WI38 (cell line): ENCODE data around the gene NAV2.

ENCODE experiments used
- H3K4me3 ChIP-seq: 2 replicates; pipeline ENCODE4 v1.5.1; 2011; ENCODE audit warnings: low read depth, mild to moderate bottlenecking, control low read depth, low read length
- TF ChIP-seq, protein P1 (sequence below): IDR thresholded peaks from 2 replicates; pipeline ENCODE4 v1.5.1; 2012; ENCODE audit warnings: low read depth, mild to moderate bottlenecking, control low read depth, low read length

NAV2 gene

DNA sequence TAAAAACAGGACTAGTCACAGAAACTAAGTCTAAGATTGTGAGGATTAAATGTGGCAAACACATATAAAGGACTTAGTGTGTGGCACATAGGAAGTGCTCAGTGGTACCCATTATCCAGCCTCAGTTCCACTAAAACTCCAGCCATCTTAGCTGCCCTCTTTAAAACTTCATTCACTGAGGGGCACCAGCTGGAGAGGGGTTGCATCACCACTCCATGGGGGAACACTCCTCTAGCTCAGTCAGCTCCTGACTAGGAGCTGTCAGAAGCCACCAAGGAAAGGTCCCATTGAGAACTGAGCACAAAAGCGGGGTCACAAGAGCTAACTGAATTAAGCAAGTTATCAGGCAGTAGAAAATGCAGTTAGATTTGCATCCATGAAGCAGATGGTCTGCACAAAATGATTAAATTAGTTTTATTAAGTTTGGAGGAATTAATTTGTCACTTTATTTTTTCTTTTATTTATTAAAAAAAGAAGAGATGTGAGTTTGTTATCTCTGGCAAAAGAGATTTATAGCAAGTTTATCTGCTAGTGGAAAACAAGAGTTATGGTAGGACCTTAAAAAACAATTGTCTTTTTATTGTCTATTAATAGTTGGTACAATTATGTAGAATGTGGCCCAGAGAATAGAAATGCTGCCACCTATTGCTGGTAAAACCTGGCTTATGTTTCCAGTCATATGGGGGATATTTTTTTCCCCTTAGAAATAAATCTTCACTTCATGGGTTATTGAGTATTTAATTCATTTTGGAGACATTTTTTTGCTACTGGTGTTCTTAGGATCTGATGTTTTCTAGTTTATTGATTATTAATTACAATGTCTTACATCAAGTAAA, 95.7 kb downstream of the NAV2 start:
- H3K4me3 ChIP-seq: no peak overlapping the region
- TF ChIP-seq, protein P1, sequence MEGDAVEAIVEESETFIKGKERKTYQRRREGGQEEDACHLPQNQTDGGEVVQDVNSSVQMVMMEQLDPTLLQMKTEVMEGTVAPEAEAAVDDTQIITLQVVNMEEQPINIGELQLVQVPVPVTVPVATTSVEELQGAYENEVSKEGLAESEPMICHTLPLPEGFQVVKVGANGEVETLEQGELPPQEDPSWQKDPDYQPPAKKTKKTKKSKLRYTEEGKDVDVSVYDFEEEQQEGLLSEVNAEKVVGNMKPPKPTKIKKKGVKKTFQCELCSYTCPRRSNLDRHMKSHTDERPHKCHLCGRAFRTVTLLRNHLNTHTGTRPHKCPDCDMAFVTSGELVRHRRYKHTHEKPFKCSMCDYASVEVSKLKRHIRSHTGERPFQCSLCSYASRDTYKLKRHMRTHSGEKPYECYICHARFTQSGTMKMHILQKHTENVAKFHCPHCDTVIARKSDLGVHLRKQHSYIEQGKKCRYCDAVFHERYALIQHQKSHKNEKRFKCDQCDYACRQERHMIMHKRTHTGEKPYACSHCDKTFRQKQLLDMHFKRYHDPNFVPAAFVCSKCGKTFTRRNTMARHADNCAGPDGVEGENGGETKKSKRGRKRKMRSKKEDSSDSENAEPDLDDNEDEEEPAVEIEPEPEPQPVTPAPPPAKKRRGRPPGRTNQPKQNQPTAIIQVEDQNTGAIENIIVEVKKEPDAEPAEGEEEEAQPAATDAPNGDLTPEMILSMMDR: no peak

DNA sequence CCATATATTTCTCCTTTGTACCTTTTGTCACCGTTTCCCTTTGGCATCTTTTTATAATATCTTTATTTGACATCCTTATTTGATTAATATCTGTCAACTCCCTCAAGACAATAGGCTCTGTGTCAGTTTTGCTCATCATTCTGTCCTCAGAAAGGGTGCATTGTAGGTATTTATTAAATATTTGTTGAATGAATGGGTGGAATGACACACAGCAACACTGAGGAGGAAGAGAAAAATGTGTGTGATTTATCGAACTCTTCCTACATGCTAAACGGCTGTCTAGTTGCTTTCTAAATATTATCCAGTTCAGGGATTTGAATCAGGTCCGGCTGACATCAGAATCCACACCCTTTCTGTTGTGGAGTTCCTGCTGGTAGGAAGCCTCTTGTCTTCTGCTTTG, 98.2 kb downstream of the NAV2 start:
- no peak overlapping the region for H3K4me3 ChIP-seq
- TF ChIP-seq, protein P1: no peak

DNA sequence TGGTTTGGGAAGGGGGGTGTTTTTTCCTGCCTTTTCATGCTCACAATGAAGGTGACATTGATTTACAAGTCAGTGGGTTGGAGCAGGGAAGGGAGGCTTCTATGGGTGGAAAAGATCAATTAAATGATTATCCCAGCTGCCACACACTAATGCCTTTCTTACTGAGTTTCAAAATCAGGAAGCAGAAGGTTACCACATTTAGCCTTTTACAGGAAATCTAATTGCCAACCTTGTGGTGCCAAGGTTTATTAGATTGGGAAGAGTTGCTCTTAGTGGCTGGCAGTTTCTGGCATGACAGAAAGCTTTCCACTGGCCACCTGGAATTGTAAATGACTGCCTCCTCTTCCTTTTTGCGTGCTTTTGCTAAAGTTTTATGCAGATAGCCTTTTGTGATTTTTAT, 98.7 kb downstream of the NAV2 start:
- TF ChIP-seq, protein P1: no peak
- no peak overlapping the region for H3K4me3 ChIP-seq

DNA sequence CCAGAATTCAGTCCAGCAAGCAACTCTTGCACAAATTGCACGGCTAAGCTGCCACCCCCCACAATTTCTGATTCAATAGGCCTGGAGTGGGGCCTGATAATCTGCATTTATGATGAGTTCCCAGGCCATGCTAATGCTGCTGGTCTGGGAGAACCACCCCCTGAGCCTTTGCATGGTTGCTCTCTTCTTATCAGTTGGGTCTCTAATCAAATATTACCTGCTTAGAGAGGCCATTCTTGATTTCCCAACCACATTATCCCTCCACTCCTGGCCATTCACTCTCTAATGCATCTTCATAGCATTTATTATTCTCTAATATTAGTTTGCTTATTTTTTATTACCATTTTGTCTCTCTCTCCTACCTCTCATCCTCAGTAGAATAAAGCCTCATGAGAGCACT, 99.5 kb downstream of the NAV2 start:
- TF ChIP-seq, protein P1: no peak
- no peak overlapping the region for H3K4me3 ChIP-seq

DNA sequence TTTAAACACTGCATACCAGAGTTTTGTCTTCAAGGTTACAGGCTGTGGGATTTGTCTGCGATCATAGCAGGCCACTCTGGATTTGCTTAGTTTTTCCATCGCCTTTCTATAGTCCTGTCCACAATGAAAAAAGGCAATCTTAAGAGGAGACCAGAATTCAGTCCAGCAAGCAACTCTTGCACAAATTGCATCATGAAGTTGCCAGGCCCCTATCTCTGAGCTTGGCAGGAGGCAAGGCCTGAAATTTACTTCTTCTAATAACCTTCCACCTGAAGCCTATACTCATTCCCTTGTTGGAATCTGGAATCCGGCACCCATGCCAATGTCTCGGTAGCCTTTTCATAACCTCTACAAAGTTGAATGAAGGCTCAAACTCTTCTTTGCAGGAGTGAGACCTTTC, 100.1 kb downstream of the NAV2 start:
- TF ChIP-seq, protein P1: no peak
- no peak overlapping the region for H3K4me3 ChIP-seq

DNA sequence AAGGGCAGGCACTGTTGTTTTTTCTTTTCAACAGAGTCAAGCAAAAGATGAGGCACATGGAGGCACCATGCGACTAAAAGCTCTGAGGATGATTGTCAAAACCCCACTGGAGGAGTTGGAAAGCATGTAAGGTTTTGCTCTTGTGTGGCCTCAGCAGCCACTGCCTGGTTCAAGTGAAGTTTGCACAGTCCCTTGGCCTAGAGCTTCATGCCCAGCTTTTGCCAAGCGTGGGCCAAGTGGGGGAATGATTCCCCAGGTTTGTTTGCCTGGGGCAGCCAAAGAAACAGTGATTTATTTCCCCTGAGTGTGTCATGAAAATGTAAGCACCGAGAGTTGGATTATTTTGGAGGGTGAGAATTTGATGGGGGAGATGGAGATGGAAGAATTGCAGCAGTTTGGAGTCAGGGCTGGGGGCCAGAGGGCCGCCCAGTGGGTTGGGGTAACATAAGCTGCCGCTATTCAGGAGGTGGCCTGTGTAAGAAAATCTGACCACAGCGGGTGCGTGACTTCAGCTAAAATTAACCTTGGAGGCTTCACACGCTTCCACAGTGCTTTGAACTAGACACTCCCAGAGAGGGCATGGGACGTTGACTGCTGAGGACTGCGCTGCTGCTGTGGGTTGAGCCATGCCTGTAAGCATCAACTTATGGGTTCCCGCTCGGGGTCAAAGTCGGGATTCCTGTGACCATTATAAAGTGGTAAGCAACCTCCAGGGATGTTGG, 100.7 kb downstream of the NAV2 start:
- no peak overlapping the region for H3K4me3 ChIP-seq
- TF ChIP-seq, protein P1: no peak

DNA sequence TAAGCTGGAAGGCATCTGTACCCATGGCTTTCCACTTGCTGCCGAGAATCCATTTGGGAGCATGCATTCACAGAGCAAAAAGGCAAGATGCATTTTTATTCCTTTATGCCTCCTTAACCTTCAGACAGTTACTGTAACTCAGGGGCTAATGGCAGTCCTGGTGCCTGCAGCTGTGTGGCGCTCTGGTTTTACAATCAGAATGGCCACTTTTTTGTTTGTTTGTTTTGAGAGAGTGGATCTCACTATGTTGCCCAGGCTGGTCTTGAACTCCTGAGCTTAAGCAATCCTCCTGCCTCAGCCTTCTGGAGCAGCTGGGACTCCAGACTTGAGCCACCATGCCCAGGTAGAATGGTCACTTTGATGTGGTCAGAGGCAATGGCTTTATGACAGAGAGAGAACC, 101.8 kb downstream of the NAV2 start:
- no peak overlapping the region for H3K4me3 ChIP-seq
- TF ChIP-seq, protein P1: no peak
